Heart left ventricle (tissue), 13 donors: ENCODE results near the gene LRP5.
"Not testable (repeated sequence)": the region's sequence is repeated elsewhere in the genome, so short reads cannot be mapped to it uniquely, and the experiment has no call there.

Source experiments
- POLR2A ChIP-seq, 2 donors: fragments of 450-650 bp; IDR thresholded peaks; one replicate each; pipeline ENCODE4 v1.6.1; 2017; ENCODE audit warnings: antibody characterized with exemption in 2 of 2, mild to moderate bottlenecking in 2 of 2, moderate library complexity in 2 of 2
- TF ChIP-seq, protein P1 (sequence below), 12 donors: fragments of 200-600 bp; sonication (generic) in 4 of 12; IDR thresholded peaks; one replicate each; pipeline versions ENCODE4 v1.5.0 to v1.8.0; 2018 to 2022; ENCODE audit warnings: antibody characterized with exemption in 12 of 12, mild to moderate bottlenecking in 5 of 12
- donor health status: ischemic (EF 13 %, LVEDD 7.1; RV severe dilation, severe dysfunction).
- donor health status: DM: no; HTN: yes; CAD: no.
- donor health status: DM: no; HTN: no; CAD: no.
- donor health status: ischemic (EF 25% LVEDD 6.9; RV normal size, moderate dysfunction).
- donor health status: ischemic (EF 25% LVEDD 5.7; RV mildly dilated, moderate dysfunction).
- donor health status: ischemic (EF 35%, LVEDD 5.7; RV mildly dilated, moderate dysfunction).
- donor health status: nonischemic (EF 11% LVEDD 7.7; RV severe dilation, severe dysfunction).
- donor health status: DM: yes; HTN: yes; CAD: no.
- donor health status: PGD.
- donor health status: ischemic (EF 29% LVEDD 5.4; RV normal size, mild dysfunction).
- donor health status: nonischemic (EF 23%, LVEDD 6.1; RV moderate dilation, normal function).

GRCh38 chr11:68458340-68458739 is 145.9 kb downstream of the LRP5 start:
- TF ChIP-seq, protein P1, sequence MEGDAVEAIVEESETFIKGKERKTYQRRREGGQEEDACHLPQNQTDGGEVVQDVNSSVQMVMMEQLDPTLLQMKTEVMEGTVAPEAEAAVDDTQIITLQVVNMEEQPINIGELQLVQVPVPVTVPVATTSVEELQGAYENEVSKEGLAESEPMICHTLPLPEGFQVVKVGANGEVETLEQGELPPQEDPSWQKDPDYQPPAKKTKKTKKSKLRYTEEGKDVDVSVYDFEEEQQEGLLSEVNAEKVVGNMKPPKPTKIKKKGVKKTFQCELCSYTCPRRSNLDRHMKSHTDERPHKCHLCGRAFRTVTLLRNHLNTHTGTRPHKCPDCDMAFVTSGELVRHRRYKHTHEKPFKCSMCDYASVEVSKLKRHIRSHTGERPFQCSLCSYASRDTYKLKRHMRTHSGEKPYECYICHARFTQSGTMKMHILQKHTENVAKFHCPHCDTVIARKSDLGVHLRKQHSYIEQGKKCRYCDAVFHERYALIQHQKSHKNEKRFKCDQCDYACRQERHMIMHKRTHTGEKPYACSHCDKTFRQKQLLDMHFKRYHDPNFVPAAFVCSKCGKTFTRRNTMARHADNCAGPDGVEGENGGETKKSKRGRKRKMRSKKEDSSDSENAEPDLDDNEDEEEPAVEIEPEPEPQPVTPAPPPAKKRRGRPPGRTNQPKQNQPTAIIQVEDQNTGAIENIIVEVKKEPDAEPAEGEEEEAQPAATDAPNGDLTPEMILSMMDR (IDR thresholded peaks at IDR 0.05): not testable (repeated sequence)
- TF ChIP-seq POLR2A (IDR thresholded peaks at IDR 0.05): not testable (repeated sequence)
